Activated T-cell treated with anti-CD3 and anti-CD28 coated beads for 48 hours (primary cell): ENCODE data around the gene KRTAP10-5.
"Not testable (repeated sequence)": the region's sequence is repeated elsewhere in the genome, so short reads cannot be mapped to it uniquely, and the experiment has no call there.

ENCODE experiments used
- DNase-seq: peaks from one replicate; pipeline ENCODE4 v3.0.0-alpha.2; 2020; ENCODE audit warnings: low read depth

KRTAP10-5 gene

DNA sequence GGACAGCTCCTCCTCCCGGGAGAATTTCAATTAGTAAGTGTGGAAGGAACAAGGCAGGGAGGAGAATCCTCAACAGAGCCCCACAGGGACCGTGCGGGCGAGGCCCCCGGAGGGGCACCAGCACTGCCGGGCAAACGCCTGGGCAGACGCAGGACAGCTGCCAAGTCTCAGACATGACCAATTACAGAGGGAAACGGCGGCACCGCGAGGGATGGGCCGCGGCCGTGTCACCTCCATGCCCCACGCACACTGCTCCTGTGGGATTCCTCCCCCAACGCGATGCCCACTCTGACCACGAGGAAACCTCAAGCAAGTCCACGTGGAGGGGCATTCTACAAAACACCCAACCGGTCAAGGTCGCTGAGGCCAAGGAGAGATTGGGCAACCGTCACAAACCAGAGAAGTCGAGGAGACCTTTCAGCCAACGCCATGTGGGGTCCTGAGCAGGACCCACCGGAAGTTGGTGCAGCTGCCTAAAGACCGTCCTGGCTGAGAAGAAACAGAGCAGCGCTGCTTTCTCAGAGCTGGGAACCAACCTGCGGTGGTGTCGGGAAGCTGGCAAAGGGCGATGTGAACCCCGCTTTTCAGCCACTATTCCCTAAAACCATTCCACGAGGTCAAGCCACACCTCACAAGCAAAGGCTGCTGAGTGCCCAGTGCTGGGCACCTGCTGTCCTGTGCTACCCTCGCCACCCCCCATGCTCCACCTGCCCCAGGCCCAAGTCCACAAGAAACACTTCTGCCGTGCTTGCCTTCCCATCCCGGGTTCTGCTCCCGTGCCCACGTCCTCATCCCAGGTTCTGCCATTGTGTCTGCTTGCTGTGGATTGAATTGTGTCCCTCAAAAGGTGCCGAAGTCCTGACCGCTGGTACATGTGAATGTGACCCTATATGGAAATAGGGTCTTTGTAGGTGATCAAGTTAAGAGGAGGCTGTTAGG lies 8.3 kb downstream of the KRTAP10-5 start:
- DNase-seq, result no peak

DNA sequence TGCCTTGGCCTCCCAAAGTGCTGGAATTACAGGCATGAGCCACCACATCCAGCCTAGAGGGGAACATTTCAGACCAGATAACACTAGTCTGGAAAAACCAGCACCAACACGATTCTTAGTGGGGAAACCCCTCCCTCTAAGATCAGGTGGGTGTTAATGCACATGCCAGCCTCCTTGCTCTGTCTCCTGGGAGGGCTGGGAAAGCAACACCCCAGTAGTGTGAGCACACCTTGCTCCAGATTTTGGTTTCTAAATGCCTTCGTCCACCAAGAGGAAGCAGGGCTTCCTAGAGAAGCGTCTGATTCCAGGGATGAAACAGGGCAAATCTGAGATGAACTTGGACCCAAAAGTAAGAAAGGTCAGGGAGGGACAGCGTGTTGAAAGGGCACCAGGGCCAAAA lies 9.1 kb downstream of the KRTAP10-5 start:
- DNase-seq, result no peak

DNA sequence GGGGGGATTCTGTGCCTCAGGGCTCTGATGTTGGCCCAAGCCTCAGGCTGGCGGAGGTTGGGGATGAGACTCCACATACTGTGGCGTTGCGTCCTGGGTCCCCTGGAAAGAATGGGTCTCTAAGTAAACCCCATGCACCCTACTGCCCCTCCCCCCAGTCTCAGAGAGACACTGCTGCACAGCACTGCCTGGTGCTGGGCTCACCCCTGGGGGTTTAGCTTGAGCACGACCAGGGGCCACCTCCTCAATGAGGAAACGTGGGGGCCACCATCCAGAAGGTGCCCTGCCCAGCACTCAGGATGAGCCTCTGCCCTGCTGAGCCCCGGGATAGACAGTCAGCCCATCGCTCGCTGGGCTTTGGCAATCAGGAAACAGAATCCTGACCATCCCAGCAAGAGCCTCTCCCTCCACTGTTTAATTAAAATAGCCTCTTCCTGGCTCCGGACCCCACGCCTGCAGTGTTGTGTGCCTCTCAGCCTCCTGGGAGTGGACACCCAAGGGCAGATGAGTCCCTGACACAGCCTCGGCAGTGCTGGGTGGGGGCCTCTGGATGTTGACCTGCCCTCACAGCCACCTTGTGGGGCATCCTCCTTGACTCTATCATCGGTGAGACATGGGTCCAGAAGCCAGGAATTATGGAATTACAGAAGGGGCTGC lies 10.4 kb downstream of the KRTAP10-5 start:
- no peak for DNase-seq

DNA sequence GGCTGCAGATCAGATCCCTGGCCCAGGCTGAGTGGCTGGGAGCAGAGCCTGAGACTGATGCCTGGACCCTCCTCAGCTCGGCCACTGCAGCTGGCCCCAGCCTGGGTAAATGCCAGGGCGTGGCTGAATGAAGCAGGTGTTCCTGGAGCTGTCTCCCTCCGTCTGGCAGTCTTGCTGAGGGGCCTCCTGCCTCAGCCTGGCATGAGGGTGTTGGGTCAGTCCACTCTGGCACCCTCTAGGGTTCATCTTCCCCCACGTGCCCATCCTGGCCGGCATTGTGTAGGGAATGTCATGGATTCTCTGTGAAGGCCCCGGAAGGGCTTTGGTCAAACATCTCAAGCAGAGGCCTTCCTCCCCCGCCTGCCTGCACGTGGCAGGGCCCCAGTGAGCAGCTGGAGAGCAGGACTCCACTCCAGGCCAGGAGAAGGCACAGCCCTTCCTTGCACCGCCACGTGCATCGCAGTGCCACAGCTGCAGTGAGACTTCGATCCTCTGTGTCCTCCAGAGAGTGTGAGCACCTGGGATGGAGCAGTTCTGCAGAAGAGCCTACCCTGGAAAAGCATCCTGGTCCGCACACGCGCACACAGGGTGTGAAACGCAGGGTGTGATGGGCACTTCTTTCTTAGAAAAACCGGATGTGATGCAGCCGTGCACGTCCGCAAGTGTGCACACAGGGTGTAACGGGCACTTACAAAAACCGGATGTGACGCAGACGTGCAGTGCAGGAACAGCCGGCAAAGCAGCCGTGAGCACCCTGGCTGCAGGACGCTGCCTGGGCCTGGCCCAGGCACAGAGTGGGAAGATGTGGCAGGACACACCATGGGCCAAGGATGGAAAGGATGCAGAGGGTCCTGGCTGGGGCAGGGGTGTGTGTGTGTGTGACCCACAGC lies 11.5 kb downstream of the KRTAP10-5 start:
- DNase-seq, result no peak

DNA sequence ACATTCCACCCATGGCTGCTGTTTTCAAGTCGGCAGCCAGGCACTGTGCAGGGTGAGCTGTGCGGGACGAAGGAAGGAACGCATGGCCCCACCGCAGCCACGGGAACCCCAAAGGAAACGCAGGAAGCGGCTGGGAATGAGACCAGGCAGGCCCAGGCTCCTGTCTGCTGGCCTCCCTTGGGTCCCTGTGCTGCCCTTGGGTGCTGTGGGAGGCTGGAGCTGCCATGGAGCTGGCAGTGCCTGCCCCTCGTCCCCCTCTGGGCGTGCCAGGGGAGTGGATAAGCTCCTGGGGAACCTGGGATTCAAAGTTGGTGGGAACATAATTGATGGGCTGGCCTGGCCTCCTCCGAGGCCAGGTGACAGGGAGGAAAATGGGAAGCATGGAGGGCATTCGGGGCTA lies 12.1 kb downstream of the KRTAP10-5 start:
- no peak for DNase-seq

DNA sequence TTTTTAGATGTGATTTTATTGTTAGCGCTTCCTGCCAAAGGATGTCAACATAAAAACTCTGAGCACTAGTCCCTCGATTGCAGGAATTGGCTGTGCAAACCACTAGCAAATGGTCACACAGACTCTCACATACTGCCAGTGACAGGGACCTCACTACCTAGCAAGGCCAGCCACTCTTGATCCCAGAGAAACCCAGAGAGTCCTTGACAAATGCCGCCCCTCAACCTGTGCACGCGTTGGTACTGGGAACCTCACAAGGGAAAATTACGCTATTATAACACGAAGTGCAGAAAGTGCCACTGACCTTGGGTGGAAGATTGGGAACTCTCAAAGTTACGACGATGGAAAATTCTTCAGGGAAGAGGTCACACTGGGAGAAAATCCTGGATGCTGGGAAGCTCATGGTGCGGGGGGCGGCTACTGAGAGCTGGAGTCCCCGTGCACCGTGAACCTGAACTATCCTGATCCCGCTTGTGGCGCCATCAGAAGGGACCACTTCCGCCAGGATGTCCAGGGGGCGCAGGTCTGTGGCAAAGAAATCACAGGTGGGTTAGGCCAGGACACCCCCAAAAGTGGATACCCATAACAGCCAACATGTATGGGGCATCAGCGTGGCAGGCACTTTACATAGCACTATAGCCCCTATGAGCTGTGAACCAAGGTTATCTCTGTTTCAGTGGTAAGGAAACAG lies 12.8 kb downstream of the KRTAP10-5 start:
- DNase-seq, result no peak

DNA sequence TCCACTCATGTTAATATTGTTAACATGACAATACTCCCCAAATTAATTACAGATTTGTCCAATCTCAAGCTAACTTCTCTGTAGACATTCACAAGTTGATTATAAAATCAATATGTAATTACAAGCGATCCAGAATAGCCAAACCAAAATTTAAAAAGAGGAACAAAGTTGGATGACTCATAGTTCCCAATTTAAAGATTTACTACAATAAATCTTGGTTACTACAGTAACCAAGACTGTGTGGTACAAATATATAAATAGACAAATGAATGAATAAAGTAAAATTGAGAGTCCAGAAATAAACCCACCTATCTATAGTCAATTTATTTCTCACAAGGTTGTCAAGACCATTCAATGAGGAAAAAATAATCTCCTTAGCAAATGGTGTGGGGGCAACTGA lies 14.0 kb downstream of the KRTAP10-5 start:
- DNase-seq, result no peak

DNA sequence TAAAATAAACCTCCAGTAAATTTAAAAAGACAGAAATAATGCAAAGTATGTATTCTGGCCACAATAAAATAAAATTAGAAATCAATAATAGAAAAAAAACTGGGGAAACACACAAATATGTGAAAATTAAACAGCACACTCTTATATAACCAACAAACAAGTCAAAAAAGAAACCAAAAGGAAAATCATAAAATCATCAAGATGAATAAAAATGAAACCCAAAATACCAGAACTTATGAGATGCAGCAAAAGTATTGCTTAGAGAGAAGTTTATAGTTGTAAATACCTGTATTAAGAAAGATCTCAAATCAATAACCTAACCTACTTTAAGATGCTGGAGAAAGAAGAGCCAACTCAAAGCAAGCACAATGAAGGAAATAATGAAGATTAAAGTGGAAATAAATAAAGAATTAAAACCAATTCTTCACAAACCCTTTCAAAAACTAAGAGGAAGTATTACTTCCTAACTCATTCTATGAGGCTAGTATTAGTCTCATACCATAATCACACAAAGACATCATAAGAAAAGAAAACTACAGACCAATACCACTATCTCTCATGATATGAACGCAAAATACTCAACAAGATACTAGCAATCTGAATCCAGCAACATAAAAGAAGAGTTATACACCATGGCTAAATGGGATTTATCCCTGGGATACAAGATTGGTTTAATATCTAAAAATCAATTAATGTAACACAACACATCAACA lies 15.4 kb downstream of the KRTAP10-5 start:
- no peak for DNase-seq

DNA sequence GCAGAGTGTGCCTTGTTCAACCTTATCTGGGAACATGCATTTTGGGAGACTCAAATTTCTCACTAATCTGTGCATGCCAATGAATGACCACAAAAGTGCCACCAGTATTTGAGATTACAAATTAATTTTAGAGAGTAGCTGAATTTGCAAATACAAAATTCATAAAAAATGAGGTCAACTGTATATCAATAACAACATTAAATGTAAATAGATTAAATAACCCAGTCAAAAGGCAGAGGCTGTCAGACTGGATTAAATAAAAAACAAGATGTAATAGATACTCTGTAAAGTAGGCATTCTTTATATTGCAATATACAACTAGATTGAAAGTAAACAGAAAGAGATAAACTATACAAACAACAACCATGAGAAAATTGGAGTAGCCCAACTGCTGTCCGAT lies 16.3 kb downstream of the KRTAP10-5 start:
- DNase-seq, result no peak

DNA sequence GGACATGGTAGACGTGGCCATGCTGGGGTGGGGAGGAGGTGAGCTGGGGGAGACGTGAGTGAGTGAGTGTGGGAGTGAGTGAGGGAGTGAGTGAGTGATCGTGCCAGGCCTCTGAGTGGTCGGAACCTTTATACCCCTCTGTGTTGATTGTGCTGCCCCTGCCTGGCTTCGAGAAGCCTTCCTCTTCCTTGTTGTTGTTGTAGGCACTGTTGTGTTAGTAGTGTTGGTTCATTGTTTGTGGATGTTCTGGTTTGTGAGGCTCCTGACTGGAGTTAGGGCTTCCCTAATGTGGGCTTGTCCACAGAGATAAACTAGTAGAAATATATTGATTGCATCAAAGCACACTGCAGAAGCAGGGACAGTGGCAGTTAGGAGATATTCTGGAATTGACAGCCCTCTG lies 21.7 kb downstream of the KRTAP10-5 start, which contains the start of gene KRTAP10-3:
Gene KRTAP10-3 (minus strand): TSS at position 101 of the 400 bp plus-strand sequence. CDS start 80 bp downstream, at position 21.
- no peak for DNase-seq

DNA sequence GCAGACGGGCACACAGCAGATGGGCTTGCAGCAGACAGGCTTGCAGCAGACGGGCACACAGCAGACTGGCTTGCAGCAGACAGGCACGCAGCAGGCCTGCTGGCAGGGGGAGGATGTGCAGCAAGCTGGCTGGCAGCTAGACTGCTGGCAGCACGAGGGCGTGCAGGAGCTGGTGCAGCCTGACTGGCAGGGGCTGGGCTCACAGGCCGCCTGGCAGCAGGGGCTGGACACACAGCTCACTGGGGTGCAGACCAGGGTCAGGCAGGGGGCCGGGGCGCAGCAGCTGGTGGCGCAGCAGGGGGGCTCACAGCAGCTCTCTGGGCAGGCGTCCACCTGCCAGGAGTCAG lies 22.1 kb downstream of the KRTAP10-5 start:
- not testable (repeated sequence) for DNase-seq

DNA sequence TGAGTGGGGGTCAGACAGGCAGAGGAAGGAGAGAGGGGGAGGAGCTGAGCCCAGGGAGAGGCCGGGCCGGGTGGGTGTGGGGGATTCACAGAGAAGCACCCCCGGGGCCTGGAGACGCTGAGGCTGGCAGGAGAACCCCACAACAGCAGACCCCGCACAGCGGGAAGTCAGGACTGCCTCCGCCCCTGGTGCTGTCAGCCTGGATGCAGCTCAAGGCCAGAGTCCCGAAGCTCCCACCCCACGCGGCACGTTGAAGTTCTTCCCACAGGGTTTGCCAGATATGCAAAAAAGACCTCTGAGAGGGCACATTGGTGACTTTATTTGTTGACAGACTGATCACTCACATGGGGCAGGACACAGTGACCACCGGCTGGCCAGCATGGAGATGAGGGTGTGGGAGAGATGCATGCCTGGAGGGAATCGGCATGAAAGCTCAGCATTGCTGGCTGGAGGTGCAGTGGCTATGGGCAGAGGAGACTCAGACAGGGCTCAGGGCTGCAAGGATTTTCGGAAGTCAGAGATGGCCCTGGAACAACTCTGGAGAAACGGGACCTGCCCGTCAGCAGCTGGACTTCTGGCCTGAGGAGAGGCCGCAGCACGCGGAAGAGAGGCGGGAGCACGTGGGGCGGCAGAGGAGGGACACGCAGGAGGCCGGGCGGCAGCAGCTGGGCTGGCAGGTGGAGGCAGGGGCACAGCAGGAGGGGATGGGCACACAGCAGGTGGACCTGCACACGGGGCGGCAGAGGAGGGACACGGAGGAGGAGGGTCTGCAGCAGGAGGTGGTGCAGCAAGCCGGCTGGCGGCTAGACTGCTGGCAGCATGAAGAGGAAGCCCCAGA lies 22.7 kb downstream of the KRTAP10-5 start:
- DNase-seq, result no peak

DNA sequence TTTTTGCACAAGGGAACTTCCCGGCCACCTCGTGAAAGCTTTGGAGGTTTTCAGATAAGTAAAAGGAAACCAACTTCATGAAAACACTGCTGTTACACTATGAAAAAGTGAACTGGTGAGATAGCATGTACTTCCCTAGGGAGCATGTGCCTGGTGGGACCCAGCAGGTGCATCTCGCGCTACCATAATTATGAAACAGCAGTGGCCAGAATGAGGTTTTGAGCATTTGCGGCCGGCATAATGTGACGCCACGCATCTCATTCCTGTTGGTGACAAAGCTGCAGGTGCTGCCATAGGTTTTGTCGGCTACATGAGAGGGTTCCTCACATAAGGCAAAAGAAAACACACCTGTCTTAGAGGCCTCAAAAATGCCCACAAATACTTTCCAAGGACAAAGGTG lies 23.5 kb downstream of the KRTAP10-5 start:
- no peak for DNase-seq

DNA sequence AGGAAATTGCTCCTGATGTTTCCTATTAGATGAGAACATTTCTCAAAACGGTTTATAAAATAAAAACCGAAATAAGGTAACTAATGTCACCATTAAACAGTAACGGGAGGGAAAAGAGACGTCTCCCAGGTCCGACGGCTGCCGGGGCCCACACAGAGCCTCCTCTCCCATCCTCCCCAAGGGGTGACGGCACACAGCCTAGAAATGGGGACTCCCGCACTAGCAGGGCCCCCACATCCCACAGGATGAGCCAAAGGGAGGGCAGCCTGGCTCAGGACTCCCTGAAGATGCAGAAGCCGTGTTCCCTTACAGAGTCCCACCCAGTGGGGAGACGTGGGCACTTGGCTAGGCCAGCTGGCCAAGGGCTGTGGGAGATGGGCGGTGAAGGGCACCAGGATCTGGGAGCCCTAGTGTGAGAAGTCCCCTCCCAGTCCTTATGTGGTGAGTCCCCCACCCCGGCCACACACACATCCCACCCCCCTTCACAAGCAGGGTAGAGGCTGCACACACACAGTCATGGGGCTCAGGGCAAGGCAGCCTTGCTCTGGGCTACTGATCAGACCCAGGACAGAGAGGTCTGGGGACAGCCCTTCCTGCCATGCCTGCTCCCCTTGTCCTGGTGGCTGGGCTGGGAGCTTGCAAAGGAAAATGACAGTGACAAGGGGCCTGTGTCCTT lies 25.1 kb downstream of the KRTAP10-5 start:
- no peak for DNase-seq

DNA sequence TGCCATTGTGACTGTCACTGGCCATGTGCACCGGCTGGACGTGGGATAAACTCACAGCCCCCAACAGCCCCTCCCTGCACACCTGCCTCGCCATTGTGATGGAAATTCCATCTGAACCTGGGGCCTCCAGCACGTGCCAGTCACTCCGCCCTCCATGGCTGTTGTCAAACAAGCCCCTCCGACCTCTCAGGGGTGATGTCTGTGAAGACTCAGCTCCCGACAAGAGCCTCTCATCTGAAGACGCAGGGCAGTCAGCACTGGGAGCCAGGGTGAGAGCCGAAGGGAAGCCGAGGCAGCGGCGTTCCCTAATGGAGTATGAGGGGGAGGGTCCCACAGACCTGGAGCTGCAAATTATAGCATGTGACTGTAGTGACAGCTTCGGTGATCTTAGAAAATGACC lies 27.7 kb downstream of the KRTAP10-5 start:
- DNase-seq, result no peak

DNA sequence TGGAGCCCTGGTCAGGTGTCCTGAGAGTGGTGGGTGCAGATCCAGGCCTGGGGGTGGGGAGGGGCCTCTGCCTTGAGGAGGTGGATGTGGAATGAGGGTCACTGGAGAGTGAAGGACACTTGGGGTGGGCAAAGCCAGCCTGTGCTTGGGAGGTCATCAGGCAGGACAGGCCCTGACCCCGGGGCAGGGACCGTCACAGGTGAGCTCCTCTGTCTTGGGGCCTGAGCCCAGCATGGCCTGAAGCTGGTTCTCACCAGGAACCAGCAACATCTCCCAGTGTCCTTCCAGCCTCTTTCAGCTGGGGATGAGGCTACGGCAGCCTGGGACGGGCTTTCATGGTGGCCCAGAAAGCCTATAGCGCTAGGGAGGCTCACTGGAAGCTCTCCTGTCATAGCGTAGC lies 28.3 kb downstream of the KRTAP10-5 start:
- no peak for DNase-seq

DNA sequence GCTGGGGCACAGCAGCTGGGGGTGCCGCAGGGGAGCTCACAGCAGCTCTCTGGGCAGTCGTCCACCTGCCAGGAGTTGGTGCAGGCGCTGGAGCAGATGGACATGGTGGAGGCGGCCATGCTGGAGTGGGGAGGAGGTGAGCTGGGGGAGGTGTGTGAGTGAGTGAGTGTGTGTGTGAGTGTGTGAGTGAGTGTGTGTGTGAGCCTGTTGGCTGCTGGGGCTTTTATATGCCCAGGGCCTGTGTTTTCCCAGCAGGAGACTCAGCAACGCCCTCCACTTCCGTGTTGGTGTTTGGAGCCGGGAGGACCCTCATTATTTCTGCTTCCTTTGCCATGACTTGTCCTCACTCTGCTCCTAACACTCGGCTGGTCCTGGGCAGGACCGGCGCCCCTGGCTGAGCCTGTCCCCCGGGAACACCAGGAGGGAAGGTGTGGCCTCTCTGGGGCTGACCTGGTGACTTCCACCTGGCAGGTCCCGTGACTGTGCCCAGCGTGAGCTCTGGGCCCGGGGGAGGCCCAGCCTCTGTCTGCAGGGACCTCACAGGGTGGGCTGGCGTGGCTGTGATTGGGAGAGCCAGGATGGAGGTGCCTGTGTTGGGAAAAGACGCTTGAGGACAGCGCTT lies 29.0 kb downstream of the KRTAP10-5 start, which contains the start of gene KRTAP10-2:
Gene KRTAP10-2 (minus strand): TSS at position 166 of the 622 bp plus-strand sequence. CDS start 47 bp downstream, at position 119.
- no peak for DNase-seq

DNA sequence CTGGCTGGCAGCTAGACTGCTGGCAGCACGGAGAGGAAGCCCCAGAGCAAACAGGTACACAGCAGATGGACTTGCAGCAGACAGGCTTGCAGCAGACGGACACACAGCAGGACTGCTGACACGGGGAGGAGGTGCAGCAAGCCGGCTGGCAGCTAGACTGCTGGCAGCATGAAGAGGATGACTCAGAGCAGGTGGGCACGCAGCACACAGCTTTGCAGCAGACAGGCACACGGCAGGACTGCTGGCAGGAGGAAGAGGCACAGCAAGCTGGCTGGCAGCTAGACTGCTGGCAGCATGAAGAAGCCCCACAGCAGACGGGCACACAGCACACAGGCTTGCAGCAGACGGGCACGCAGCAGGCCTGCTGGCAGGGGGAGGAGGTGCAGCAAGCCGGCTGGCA lies 29.6 kb downstream of the KRTAP10-5 start:
- DNase-seq, result no peak

DNA sequence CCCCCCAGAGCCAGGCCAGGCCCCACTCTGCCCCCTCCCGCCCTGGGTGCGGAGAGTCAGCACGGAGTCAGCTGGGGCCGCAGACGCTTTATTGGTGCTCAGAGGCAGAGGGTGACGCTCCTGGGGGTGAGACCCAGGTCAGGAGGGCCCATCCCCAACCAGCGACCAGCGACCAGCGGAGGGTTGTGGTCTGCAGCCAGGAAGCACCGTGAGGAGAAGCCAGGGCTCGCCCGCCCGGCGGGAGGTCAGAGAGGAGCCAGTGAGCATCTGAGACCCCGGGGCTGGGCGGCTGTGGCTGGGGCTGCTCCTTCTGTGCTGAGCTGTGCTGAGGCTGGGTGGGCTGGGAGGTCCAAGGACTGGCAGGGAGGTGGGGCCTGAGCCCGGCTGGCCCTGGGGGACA lies 30.1 kb downstream of the KRTAP10-5 start:
- not testable (repeated sequence) for DNase-seq
